Measurements from ENCODE around the gene INPP5J.
"Not testable (repeated sequence)": the region's sequence is repeated elsewhere in the genome, so short reads cannot be mapped to it uniquely, and the experiment has no call there.

INPP5J gene

DNA sequence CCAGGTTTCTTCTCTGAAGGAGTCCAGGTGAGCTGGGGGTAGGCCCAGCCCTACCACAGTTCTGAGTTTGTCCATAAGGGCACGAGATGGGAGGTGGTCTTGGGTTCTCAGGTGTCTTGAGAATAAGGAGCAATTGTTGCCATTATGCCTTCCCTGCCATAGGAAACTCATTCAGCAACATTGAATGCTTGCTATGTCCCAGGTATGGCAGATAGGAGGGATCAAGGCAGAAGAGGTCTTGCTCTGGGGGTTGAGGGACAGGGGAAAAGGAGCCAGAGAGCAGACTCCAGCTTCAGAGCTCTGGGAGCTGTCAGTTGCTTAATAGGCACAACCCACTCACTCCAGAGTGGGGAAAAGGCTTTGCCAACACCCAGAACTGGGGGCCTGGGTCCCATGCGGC, 19.7 kb upstream of the INPP5J start:
- DNase-seq, result no peak

GRCh38 chr22:31103899-31104694, 18.7 kb upstream of the INPP5J start:
- no peak for DNase-seq

DNA sequence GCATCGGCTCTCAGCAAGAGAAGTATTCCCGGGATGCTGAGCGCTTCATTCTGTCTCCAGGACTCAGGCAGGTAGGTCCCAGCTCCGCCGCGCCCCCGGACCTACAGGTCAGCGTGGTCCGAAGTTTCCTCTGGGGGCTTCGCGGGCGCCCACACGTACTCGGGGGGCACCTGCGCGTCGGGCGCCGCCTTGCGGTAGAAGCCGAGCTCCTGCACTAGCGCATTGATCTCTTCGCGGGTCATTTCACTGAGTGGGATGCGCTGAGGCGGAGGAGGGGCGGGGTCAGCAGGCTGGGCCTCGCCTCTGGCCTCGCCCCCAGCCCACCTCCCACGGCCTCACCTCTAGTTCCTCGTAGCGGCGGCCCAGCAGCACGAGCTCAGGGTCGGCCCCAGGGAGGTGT, 17.9 kb upstream of the INPP5J start:
- no peak for DNase-seq

DNA sequence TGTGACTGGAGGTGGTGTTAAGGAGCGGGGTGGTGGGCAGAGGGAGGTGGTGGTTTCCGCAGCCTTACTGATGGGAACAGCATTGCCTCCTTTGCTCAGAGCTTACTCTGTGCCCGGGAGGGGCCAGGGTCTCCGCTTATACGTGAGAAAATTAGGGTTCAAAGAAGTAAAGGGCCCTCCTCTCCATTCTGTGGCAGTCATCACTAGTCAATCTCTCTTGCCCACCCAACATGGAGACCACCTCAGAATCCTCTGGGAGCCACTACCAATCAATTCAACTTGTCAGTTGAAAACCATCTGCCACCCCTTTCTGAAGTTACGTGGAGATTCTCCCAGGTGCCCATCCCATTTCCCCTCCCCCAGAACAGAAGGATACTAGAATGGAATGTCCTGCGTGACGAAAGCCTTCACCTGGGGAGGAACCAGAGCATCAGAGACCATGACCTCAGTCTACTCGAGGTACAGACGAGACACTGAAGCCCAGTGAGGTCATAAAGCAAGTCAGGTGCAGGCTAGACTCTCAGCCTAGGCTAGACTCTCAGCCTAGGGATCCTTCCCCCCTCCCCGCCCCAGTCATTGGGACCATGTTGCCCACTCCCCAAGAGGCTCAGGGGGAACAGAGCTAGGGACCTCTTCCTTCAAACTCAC, 17.4 kb upstream of the INPP5J start:
- DNase-seq, result no peak

- DNase-seq, result no peak
These were observed 16.7 kb upstream of the INPP5J start for GRCh38 chr22:31106001-31106571.

DNA sequence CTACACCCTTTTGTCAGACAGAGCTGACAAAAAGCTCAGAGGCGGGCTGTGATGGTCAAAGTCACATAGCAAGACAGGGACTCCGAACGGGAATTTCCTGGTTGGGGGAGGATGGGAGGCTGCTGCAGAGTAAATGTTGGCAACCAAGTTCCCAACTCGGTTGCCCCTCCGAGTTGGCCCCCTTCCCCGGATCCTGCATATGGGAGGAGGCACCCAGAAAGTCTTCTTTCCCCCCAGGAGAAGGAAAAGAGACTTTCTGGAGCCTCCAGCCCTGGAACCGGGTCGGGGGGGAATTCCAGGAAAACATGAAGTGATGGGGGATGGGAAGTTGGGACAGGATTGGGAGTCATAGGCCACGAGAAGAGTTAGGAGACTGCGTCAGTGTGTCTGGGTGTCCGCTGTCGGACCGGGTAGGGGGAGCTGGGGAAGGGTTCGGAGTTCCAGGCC, 16.0 kb upstream of the INPP5J start:
- DNase-seq, result no peak

DNA sequence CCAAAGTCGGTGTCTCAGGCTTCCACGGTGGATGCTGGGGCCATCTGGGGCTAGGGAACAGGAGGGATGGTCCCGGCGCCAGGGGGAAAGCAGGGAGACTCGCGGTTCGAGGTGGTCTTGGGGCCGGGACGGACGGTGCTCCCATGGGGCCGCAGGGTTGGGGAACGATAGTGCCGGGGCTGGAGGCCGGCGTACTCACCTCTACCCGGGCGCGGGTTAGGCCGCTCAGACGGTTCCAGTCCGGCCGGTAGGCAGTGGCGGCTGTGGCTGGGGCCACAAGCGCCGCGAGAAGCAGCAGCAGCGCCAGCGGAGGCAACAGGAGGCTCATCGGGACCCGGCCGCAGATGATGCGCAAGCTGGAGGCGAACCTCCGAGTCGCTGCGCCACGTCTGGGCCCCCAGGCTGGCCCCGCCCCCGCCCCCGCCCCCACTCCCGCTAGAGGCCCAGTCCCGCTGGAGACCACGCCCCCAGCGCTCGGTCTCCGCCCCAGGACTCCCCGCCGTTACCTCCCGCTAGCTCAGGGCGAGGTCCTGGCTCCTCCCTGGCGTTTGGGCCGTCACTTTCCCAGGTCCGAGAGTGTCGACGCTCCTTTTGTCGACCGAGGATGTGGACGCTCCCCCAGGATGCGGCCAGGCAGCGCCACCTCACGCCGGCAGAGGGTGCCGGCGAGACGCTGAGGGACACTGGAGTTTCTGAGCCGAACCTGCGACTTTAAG, 15.4 kb upstream of the INPP5J start, which contains the start of gene SELENOM:
Gene SELENOM, minus strand, starts transcription at position 391 of the 716 bp plus-strand sequence. Its CDS starts 63 bp downstream, at position 328.
- peak; percentile 85 to 88 for DNase-seq

DNA sequence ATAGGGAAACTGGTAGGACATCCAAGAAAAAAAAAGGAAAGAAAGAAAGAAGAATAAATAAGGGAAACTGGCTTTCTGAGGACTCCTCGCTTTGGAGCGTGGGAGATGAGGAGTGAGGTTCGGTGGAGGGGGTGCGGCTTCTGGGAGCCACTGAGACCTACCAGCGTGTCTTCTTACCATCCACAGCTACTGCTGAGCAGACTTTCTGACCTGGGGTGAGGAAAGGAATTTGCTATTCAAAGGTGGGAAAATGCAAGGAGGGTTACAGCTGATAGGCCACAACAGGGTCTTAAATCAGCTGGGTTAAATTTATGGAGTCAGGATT, 14.9 kb upstream of the INPP5J start:
- DNase-seq, result no peak

DNA sequence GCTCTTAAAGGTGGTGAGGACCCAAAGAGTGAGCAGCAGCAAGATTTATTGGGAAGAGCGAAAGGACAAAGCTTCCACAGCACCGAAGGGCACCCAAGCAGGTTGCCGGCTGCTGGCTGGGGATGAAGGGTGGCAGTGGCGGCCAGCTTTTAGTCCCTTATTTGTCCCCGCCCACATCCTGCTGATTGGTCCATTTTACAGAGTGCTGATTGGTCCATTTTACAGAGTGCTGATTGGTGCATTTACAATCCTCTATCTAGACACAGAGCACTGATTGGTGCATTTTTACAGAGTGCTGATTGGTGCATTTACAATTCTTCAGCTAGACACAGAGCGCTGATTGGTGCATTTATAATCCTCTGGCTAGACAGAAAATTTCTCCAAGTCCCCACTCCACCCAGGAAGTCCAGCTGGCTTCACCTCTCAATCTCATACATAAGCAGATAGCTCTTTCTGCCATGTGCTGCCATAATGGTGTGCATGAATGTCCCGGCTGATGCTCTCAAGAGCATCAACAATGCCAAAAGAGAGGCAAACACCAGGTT, 10.1 kb upstream of the INPP5J start:
- DNase-seq, result not testable (repeated sequence)

GRCh38 chr22:31118046-31118820, 4.5 kb upstream of the INPP5J start:
- no peak for DNase-seq

GRCh38 chr22:31119026-31119717, 3.6 kb upstream of the INPP5J start:
- no peak for DNase-seq

- no peak for DNase-seq
These were observed 2.5 kb upstream of the INPP5J start for GRCh38 chr22:31120230-31120629.

- no peak for DNase-seq
These were observed 2.1 kb upstream of the INPP5J start for GRCh38 chr22:31120642-31121041.

- no peak for DNase-seq
These were observed 1.4 kb upstream of the INPP5J start for GRCh38 chr22:31121403-31121802.

DNA sequence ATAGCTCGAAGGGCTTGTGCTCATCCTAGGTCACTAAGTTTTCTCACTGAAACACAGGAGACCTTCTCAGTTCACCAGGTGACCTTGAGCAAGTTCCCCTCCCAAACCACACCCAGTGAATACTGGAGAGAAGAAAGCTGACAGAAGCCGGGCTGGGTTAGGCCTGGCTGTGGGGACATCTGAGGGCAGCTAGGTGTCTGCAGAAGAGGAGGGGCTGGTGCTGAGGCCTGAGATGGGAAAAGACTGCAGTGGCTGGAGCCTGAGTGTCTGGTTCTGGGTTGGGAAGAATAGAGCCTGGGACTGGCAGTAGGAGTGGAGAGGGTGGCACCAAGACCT, 602 bp upstream of the INPP5J start:
- DNase-seq, result no peak

DNA sequence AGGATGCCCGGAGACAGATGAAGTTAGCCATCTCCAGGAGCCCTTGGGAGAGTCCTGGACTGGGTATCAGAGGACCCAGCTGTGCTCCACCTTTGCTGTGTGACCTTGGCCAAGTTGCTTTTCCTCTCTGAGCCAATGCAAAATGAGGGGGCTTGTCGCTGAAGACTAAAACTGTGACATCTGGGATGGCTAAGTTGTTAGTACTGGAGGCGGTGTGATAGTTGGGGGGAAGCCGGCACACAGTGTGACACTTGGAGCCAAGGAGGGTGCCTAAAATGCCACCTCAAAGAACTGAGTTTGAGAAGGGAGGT, 481 bp downstream of the INPP5J start:
- no peak for DNase-seq

- no peak for DNase-seq
These were observed 1.5 kb downstream of the INPP5J start for GRCh38 chr22:31124290-31124689.

DNA sequence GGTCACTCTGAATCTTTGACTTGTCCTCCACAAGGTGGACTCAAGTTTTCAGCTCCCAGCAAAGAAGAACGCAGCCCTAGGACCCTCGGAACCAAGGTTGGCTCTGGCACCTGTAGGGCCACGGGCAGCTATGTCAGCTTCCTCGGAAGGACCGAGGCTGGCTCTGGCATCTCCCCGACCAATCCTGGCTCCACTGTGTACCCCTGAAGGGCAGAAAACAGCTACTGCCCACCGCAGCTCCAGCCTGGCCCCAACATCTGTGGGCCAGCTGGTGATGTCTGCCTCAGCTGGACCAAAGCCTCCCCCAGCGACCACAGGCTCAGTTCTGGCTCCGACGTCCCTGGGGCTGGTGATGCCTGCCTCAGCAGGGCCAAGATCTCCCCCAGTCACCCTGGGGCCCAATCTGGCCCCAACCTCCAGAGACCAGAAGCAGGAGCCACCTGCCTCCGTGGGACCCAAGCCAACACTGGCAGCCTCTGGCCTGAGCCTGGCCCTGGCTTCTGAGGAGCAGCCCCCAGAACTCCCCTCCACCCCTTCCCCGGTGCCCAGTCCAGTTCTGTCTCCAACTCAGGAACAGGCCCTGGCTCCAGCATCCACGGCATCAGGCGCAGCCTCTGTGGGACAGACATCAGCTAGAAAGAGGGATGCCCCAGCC, 2.2 kb downstream of the INPP5J start:
- no peak for DNase-seq

- no peak for DNase-seq
These were observed 2.9 kb downstream of the INPP5J start for GRCh38 chr22:31125521-31126117.

- DNase-seq, result no peak
These were observed 3.5 kb downstream of the INPP5J start for GRCh38 chr22:31126128-31126868.

DNA sequence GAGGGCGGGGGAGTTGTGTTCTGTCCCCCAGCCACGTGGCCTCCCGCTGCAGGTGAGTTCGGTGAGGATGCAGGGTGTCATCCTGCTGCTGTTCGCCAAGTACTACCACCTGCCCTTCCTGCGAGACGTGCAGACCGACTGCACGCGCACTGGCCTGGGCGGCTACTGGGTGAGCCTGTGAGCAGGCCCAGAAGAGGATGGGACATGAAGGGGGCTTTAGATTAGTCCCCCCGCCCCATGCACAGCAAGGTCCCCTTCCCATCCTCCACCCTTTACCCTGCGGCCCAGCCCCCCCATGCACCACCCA, 4.1 kb downstream of the INPP5J start:
- DNase-seq, result no peak
